ENCODE data around the gene VSTM2L. TPM values are rescaled to one million over a fixed set of nuclear protein-coding genes. Genes with fewer than 3 reads are reported as not detected.

The VSTM2L gene
- total RNA-seq, 4 donors from 2014 or later = 0.37 to 0.94 (median 0.62) TPM

GRCh38 chr20:37935435-37935834 lies 32.5 kb downstream of the VSTM2L start:
- ATAC-seq (ENCODE audit: low FRiP score) (no peak), DNase-seq (ENCODE audit: low spot score) (no peak)
- TF ChIP-seq, protein P1, sequence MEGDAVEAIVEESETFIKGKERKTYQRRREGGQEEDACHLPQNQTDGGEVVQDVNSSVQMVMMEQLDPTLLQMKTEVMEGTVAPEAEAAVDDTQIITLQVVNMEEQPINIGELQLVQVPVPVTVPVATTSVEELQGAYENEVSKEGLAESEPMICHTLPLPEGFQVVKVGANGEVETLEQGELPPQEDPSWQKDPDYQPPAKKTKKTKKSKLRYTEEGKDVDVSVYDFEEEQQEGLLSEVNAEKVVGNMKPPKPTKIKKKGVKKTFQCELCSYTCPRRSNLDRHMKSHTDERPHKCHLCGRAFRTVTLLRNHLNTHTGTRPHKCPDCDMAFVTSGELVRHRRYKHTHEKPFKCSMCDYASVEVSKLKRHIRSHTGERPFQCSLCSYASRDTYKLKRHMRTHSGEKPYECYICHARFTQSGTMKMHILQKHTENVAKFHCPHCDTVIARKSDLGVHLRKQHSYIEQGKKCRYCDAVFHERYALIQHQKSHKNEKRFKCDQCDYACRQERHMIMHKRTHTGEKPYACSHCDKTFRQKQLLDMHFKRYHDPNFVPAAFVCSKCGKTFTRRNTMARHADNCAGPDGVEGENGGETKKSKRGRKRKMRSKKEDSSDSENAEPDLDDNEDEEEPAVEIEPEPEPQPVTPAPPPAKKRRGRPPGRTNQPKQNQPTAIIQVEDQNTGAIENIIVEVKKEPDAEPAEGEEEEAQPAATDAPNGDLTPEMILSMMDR (IDR thresholded peaks at IDR 0.05) = no peak

- DNase-seq (ENCODE audit: low spot score) = no peak
- TF ChIP-seq, protein P1 (IDR thresholded peaks at IDR 0.05) = no peak
- ATAC-seq (ENCODE audit: low FRiP score) = no peak
Observed at GRCh38 chr20:37936041-37936440, 33.1 kb downstream of the VSTM2L start.

- TF ChIP-seq, protein P1 (IDR thresholded peaks at IDR 0.05) = no peak
- DNase-seq (ENCODE audit: low spot score) (no peak), ATAC-seq (ENCODE audit: low FRiP score) (no peak)
Observed at GRCh38 chr20:37936451-37936850, 33.5 kb downstream of the VSTM2L start.

GRCh38 chr20:37937686-37938085 lies 34.8 kb downstream of the VSTM2L start:
- TF ChIP-seq, protein P1 (IDR thresholded peaks at IDR 0.05) = no peak
- DNase-seq (ENCODE audit: low spot score) (no peak), ATAC-seq (ENCODE audit: low FRiP score) (no peak)

- DNase-seq (ENCODE audit: low spot score) = no peak
- ATAC-seq (ENCODE audit: low FRiP score) = no peak
Observed at GRCh38 chr20:37938181-37938750, 35.3 kb downstream of the VSTM2L start.

GRCh38 chr20:37938954-37939353 lies 36.0 kb downstream of the VSTM2L start:
- ATAC-seq (ENCODE audit: low FRiP score) (no peak), DNase-seq (ENCODE audit: low spot score) (no peak)
- TF ChIP-seq, protein P1 (IDR thresholded peaks at IDR 0.05) = no peak

More at GRCh38 chr20:37938181-37938750, 35.3 kb downstream of the VSTM2L start:
- TF ChIP-seq, protein P1 (IDR thresholded peaks at IDR 0.05) = no peak
